ENCODE data around the gene KSR1.
"Not testable (repeated sequence)": the region's sequence is repeated elsewhere in the genome, so short reads cannot be mapped to it uniquely, and the experiment has no call there.

Gene KSR1

DNA sequence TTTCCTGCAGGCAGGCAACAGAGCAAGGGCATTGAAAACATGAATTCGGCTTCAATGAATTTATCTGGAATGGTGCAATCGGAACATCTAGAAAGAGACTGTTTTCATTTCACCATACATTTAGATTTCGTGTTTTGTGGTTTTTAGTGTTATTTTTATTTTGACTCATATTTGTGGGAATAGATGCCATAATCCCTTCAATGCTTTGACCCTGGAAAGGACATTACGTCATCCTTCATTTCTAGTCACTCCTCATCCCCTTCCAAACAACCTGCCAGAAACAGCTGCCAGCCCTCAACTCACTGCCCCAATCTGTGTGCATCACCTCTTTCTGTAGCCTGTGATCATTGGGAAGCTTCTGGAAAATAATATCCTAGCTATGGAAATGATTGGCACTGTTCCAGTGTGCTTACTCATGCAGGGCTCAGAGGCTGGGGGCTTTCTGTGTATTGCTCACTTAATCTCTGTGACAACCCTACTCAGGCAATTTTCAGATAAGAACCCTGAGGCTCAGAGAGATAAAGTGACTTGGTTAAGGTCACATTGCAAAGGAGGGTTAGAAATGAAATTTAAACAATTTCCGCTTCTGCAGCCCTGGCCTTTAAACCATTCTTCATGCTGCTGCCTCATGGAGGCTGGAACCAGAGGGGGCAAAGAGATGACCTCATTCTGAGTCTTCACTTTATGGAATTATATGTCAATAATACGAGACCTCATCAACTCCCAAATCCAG is 9.5 kb upstream of the KSR1 start:
- Histone ChIP-seq H3K4me3 (ENCODE audit: low read length) (no peak overlapping the region), H3K9ac (ENCODE audit: low read length) (no peak overlapping the region), H3K27ac (ENCODE audit: low read depth, low read length) (no peak overlapping the region), H2BK120ac (ENCODE audit: low read depth, low read length) (no peak overlapping the region), H3K79me1 (ENCODE audit: low read length) (no peaks in the 10 kb centered on the region), H2AK5ac (ENCODE audit: low read length) (no peak overlapping the region), H3K79me2 (ENCODE audit: control insufficient read depth, insufficient read depth, low read length) (no peaks in the 10 kb centered on the region), H3K18ac (ENCODE audit: low read length) (no peak overlapping the region), H3K36me3 (ENCODE audit: control insufficient read depth, insufficient read depth, low read length) (no peaks in the 10 kb centered on the region), H2BK15ac (replicated peaks; ENCODE audit: low read depth) (no peak overlapping the region), H3K4ac (ENCODE audit: low read depth, low read length) (no peak overlapping the region), H3K4me1 (ENCODE audit: control insufficient read depth, low read depth, low read length) (no peaks in the 10 kb centered on the region), H4K5ac (ENCODE audit: low read length) (no peak overlapping the region), H2BK5ac (ENCODE audit: low read length) (no peak overlapping the region), H3K56ac (ENCODE audit: low read length) (no peak overlapping the region), H3K27me3 (ENCODE audit: insufficient read depth, low read length, poor library complexity) (no peaks in the 10 kb centered on the region), H3K23ac (ENCODE audit: low read length) (no peak overlapping the region), H3K4me2 (ENCODE audit: low read length) (no peak overlapping the region), H4K8ac (ENCODE audit: low read depth, low read length) (no peak overlapping the region)
- WGBS (ENCODE audit: extremely low coverage, insufficient coverage, low lambda C conversion rate): no CpG with 5 or more reads among the region's 6 CpGs
- peak; percentile 21 for DNase-seq

DNA sequence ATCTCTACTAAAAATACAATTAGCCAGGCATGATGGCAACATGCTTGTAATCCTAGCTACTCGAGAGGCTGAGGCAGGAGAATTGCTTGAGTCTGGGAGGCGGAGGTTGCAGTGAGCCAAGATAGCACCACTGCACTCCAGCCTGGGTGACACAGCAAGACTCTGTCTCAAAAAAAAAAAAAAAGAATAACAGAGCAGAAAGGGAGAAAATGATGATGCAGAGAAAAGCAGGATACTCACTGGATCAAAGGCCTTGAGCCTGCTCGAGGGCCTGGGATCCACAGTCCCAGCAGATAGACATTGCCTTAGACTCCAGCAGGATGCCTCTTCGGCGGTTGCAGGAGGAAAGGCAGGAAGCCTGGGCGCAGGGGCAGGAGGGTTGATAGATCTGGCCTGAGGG is 7.7 kb upstream of the KSR1 start:
- not testable (repeated sequence) for H3K27ac ChIP-seq (ENCODE audit: low read depth, low read length); H3K79me1 ChIP-seq (ENCODE audit: low read length); H4K8ac ChIP-seq (ENCODE audit: low read depth, low read length); H3K9ac ChIP-seq (ENCODE audit: low read length); DNase-seq; H3K36me3 ChIP-seq (ENCODE audit: control insufficient read depth, insufficient read depth, low read length); H3K18ac ChIP-seq (ENCODE audit: low read length); H4K5ac ChIP-seq (ENCODE audit: low read length); H2AK5ac ChIP-seq (ENCODE audit: low read length); H2BK5ac ChIP-seq (ENCODE audit: low read length); H3K4ac ChIP-seq (ENCODE audit: low read depth, low read length); H3K27me3 ChIP-seq (ENCODE audit: insufficient read depth, low read length, poor library complexity); H3K79me2 ChIP-seq (ENCODE audit: control insufficient read depth, insufficient read depth, low read length); H2BK15ac ChIP-seq (replicated peaks; ENCODE audit: low read depth); H3K4me3 ChIP-seq (ENCODE audit: low read length); H2BK120ac ChIP-seq (ENCODE audit: low read depth, low read length); H3K23ac ChIP-seq (ENCODE audit: low read length); H3K56ac ChIP-seq (ENCODE audit: low read length); H3K4me1 ChIP-seq (ENCODE audit: control insufficient read depth, low read depth, low read length); H3K4me2 ChIP-seq (ENCODE audit: low read length)
- no CpG with 5 or more reads among the region's 6 CpGs for WGBS (ENCODE audit: extremely low coverage, insufficient coverage, low lambda C conversion rate)

DNA sequence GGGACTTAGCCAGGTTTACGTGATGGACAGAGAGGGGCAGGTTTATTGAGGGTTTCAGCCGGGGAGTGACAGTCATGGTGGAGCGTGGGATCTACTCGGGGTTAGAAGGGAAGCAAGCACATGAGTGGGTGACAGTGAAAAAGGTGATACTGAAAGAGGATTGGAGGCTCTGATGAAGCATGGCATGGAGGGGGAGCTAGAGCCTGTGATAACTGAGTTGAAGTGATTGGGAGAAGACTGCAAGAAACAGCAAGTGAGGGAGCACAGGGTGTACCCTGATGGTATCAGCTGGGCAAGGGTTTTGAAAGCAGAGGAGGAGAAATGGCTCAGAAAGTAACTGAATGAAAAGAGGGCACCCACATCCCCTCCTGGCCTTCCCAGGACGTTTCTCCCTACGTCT is 6.7 kb upstream of the KSR1 start:
- H3K36me3 ChIP-seq (ENCODE audit: control insufficient read depth, insufficient read depth, low read length): no peaks in the 10 kb centered on the region
- no peak overlapping the region for H4K5ac ChIP-seq (ENCODE audit: low read length)

DNA sequence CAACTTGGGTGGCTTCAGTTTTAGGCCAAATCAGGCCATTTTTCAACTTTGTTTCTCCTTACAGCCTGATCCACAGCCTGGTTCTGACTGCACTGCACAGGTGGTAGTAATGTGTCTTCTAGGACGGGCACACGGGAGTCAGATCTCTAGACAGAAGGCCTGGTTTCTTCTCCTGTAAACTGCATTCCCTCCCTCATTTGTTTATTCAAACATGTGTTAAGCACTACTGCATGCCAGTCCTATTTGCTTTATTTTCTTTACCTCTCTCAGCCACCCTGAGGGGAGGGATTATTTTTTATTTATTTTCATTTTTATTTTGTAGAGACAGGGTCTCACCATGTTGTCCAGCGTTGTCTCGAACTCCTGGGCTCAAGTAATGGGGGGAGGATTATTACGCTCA is 6.3 kb upstream of the KSR1 start:
- Histone ChIP-seq H3K79me2 (ENCODE audit: control insufficient read depth, insufficient read depth, low read length) (no peaks in the 10 kb centered on the region), H3K4me3 (ENCODE audit: low read length) (no peak overlapping the region), H3K79me1 (ENCODE audit: low read length) (no peaks in the 10 kb centered on the region), H3K18ac (ENCODE audit: low read length) (no peak overlapping the region), H2BK15ac (replicated peaks; ENCODE audit: low read depth) (no peak overlapping the region), H3K36me3 (ENCODE audit: control insufficient read depth, insufficient read depth, low read length) (no peaks in the 10 kb centered on the region), H2AK5ac (ENCODE audit: low read length) (no peak overlapping the region), H3K4me2 (ENCODE audit: low read length) (no peak overlapping the region), H3K56ac (ENCODE audit: low read length) (no peak overlapping the region), H3K4me1 (ENCODE audit: control insufficient read depth, low read depth, low read length) (no peaks in the 10 kb centered on the region), H3K9ac (ENCODE audit: low read length) (no peak overlapping the region), H3K23ac (ENCODE audit: low read length) (no peak overlapping the region), H3K27ac (ENCODE audit: low read depth, low read length) (no peak overlapping the region), H2BK120ac (ENCODE audit: low read depth, low read length) (no peak overlapping the region), H2BK5ac (ENCODE audit: low read length) (no peak overlapping the region), H4K5ac (ENCODE audit: low read length) (no peak overlapping the region), H3K4ac (ENCODE audit: low read depth, low read length) (no peak overlapping the region), H3K27me3 (ENCODE audit: insufficient read depth, low read length, poor library complexity) (no peaks in the 10 kb centered on the region), H4K8ac (ENCODE audit: low read depth, low read length) (no peak overlapping the region)
- WGBS (ENCODE audit: extremely low coverage, insufficient coverage, low lambda C conversion rate): no CpG with 5 or more reads among the region's 5 CpGs
- DNase-seq: no peak

More for the DNA sequence above, 6.7 kb upstream of the KSR1 start:
- Histone ChIP-seq H3K27me3 (ENCODE audit: insufficient read depth, low read length, poor library complexity) (no peaks in the 10 kb centered on the region), H2AK5ac (ENCODE audit: low read length) (no peak overlapping the region), H3K9ac (ENCODE audit: low read length) (no peak overlapping the region), H3K56ac (ENCODE audit: low read length) (no peak overlapping the region), H3K23ac (ENCODE audit: low read length) (peak overlapping the region; percentile 6), H4K8ac (ENCODE audit: low read depth, low read length) (no peak overlapping the region), H3K4me3 (ENCODE audit: low read length) (no peak overlapping the region), H3K4ac (ENCODE audit: low read depth, low read length) (no peak overlapping the region), H2BK15ac (replicated peaks; ENCODE audit: low read depth) (no peak overlapping the region), H3K18ac (ENCODE audit: low read length) (no peak overlapping the region), H2BK120ac (ENCODE audit: low read depth, low read length) (no peak overlapping the region), H3K79me1 (ENCODE audit: low read length) (no peaks in the 10 kb centered on the region), H3K27ac (ENCODE audit: low read depth, low read length) (no peak overlapping the region), H2BK5ac (ENCODE audit: low read length) (no peak overlapping the region), H3K4me2 (ENCODE audit: low read length) (no peak overlapping the region), H3K79me2 (ENCODE audit: control insufficient read depth, insufficient read depth, low read length) (no peaks in the 10 kb centered on the region), H3K4me1 (ENCODE audit: control insufficient read depth, low read depth, low read length) (no peaks in the 10 kb centered on the region)
- DNase-seq: no peak
- no CpG with 5 or more reads among the region's 6 CpGs for WGBS (ENCODE audit: extremely low coverage, insufficient coverage, low lambda C conversion rate)

DNA sequence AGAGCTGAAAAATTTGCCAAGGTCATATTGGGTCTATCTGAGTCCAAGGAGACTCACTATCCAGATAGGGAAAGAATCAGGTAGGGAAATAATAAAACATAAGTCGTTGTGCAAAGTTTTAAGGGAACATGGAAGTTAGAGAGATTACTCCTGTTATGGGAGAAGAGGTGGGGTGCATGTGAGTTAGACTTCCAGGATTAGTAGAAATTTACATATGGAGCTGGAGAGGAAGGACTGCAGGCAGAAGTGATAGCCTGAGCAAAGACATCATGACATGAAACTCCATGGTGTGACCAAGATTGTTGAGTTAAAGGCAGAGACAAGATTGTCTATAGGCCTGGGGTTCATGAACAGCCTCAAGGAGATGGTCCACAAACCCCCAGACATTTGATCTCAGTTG is 5.8 kb upstream of the KSR1 start:
- Histone ChIP-seq H2BK5ac (ENCODE audit: low read length) (no peak overlapping the region), H4K5ac (ENCODE audit: low read length) (no peak overlapping the region), H3K56ac (ENCODE audit: low read length) (no peak overlapping the region), H2BK120ac (ENCODE audit: low read depth, low read length) (no peak overlapping the region), H3K23ac (ENCODE audit: low read length) (no peak overlapping the region), H3K36me3 (ENCODE audit: control insufficient read depth, insufficient read depth, low read length) (no peaks in the 10 kb centered on the region), H3K27me3 (ENCODE audit: insufficient read depth, low read length, poor library complexity) (no peaks in the 10 kb centered on the region), H3K79me2 (ENCODE audit: control insufficient read depth, insufficient read depth, low read length) (no peaks in the 10 kb centered on the region), H3K4me1 (ENCODE audit: control insufficient read depth, low read depth, low read length) (no peaks in the 10 kb centered on the region), H3K18ac (ENCODE audit: low read length) (no peak overlapping the region), H3K4me3 (ENCODE audit: low read length) (no peak overlapping the region), H3K79me1 (ENCODE audit: low read length) (no peaks in the 10 kb centered on the region), H3K9ac (ENCODE audit: low read length) (no peak overlapping the region), H4K8ac (ENCODE audit: low read depth, low read length) (no peak overlapping the region), H3K4ac (ENCODE audit: low read depth, low read length) (no peak overlapping the region), H2BK15ac (replicated peaks; ENCODE audit: low read depth) (no peak overlapping the region), H3K27ac (ENCODE audit: low read depth, low read length) (no peak overlapping the region), H3K4me2 (ENCODE audit: low read length) (no peak overlapping the region), H2AK5ac (ENCODE audit: low read length) (no peak overlapping the region)
- no peak for DNase-seq
- WGBS (ENCODE audit: extremely low coverage, insufficient coverage, low lambda C conversion rate): no CpG with 5 or more reads among the region's 1 CpG

DNA sequence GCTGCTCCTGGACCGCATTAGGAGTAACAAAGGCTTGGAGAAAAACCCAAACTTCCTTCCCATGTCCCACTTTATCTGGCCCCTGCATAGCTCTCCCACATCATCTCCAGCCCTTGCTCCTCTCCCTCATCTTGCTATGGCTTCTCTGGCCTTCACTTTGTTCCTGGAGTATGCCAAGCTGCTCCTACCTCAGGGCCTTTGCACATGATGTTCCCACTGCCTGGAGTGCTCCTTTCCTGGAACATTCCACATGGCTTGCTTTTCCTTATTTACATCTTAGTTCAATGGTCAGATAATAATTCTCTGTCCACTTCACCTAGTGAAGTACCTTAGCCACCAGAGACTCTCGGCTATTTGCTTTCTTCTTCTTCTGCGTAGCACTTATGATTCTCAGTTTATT is 4.3 kb upstream of the KSR1 start:
- WGBS (ENCODE audit: extremely low coverage, insufficient coverage, low lambda C conversion rate): no CpG with 5 or more reads among the region's 3 CpGs
- Histone ChIP-seq H2AK5ac (ENCODE audit: low read length) (no peak overlapping the region), H3K27ac (ENCODE audit: low read depth, low read length) (no peak overlapping the region), H3K36me3 (ENCODE audit: control insufficient read depth, insufficient read depth, low read length) (no peaks in the 10 kb centered on the region), H3K27me3 (ENCODE audit: insufficient read depth, low read length, poor library complexity) (no peaks in the 10 kb centered on the region), H4K5ac (ENCODE audit: low read length) (no peak overlapping the region), H3K9ac (ENCODE audit: low read length) (no peak overlapping the region), H3K4me1 (ENCODE audit: control insufficient read depth, low read depth, low read length) (no peaks in the 10 kb centered on the region), H3K23ac (ENCODE audit: low read length) (no peak overlapping the region), H3K4me3 (ENCODE audit: low read length) (no peak overlapping the region), H2BK120ac (ENCODE audit: low read depth, low read length) (no peak overlapping the region), H3K79me2 (ENCODE audit: control insufficient read depth, insufficient read depth, low read length) (no peaks in the 10 kb centered on the region), H3K18ac (ENCODE audit: low read length) (no peak overlapping the region), H3K4ac (ENCODE audit: low read depth, low read length) (no peak overlapping the region), H4K8ac (ENCODE audit: low read depth, low read length) (no peak overlapping the region), H3K79me1 (ENCODE audit: low read length) (no peaks in the 10 kb centered on the region), H3K4me2 (ENCODE audit: low read length) (no peak overlapping the region), H2BK15ac (replicated peaks; ENCODE audit: low read depth) (no peak overlapping the region), H3K56ac (ENCODE audit: low read length) (no peak overlapping the region), H2BK5ac (ENCODE audit: low read length) (no peak overlapping the region)
- no peak for DNase-seq
